ENCODE results near the gene UGT1A3.

DNA sequence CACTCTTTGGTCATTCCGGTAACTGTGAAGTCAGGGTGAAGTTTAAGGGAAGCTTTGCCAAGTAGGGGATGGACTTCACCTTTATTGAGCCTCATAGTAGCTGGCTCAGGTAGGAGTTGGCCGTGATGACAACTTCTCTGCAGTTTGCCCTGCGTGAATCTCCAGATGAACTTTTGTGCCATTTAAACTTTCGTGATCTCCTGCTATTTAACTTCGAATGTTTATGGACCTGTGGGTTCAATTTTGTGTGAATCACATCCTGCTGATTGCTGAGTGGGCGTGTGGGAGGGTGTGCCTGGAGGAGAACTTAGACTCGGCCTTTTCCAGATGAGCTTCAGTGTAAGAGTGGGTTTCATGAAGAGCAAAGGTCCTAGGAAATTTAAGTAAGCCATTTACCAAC, 35.4 kb downstream of the UGT1A3 start:
- TF ChIP-seq, protein P1, sequence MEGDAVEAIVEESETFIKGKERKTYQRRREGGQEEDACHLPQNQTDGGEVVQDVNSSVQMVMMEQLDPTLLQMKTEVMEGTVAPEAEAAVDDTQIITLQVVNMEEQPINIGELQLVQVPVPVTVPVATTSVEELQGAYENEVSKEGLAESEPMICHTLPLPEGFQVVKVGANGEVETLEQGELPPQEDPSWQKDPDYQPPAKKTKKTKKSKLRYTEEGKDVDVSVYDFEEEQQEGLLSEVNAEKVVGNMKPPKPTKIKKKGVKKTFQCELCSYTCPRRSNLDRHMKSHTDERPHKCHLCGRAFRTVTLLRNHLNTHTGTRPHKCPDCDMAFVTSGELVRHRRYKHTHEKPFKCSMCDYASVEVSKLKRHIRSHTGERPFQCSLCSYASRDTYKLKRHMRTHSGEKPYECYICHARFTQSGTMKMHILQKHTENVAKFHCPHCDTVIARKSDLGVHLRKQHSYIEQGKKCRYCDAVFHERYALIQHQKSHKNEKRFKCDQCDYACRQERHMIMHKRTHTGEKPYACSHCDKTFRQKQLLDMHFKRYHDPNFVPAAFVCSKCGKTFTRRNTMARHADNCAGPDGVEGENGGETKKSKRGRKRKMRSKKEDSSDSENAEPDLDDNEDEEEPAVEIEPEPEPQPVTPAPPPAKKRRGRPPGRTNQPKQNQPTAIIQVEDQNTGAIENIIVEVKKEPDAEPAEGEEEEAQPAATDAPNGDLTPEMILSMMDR (optimal IDR thresholded peaks at IDR 0.05 in 1 of 3, IDR thresholded peaks at IDR 0.05 in 1 of 3, conservative IDR thresholded peaks at IDR 0.05 in 1 of 3; ENCODE audit: extremely low read depth in 1 of 3, insufficient read depth in 2 of 3, low read length in 3 of 3) = no peak
- no peak for TF ChIP-seq EZH2 (IDR thresholded peaks at IDR 0.05; ENCODE audit: low read length)
